PC-3 (cell line): ENCODE data around the gene ZNF385C. TPM values are rescaled to one million over a fixed set of nuclear protein-coding genes. Genes with fewer than 3 reads are reported as not detected.

Experiments used
- ATAC-seq: fragments of 200-7000 bp; cut with Tn5 transposase; 2 replicates; pipeline ENCODE4 v1.9.1; 2020; ENCODE audit warnings: mild to moderate bottlenecking, moderate library complexity
- BruUV-seq: library from RNA; stranded (reverse); fragments of 400-500 nt; replicated peaks from 2 replicates; lab custom pipeline; 2021; lab: Mats Ljungman, UMichigan
- CTCF ChIA-PET: fragments of 300-600 bp; sonication (Branson Sonifier 250); formaldehyde crosslinking; loops from one replicate; lab custom pipeline; 2022; ENCODE audit warnings: antibody characterized with exemption; lab: Charles Lee
- POLR2A ChIA-PET: fragments of 300-600 bp; sonication (Branson Sonifier 250); formaldehyde crosslinking; loops from one replicate; lab custom pipeline; 2022; ENCODE audit warnings: antibody characterized with exemption; ENCODE audit not compliant: unreplicated experiment; lab: Charles Lee
- DNase-seq: peaks from one replicate; pipeline ENCODE4 v3.0.0-alpha.2; 2015
- H2AFZ ChIP-seq: fragments of 300-600 bp; sonication (generic); 2 replicates; pipeline ENCODE4 v1.6.0; 2016; ENCODE audit warnings: antibody characterized with exemption, low read length
- H3F3A ChIP-seq: fragments of 300-600 bp; sonication (generic); one replicate; pipeline ENCODE4 v1.6.0; 2017; ENCODE audit warnings: antibody characterized with exemption, low read length, control low read depth, mild to moderate bottlenecking; ENCODE audit not compliant: unreplicated experiment
- H3K27ac ChIP-seq: fragments of 300-600 bp; sonication (generic); 2 replicates; pipeline ENCODE4 v1.5.1; 2016; ENCODE audit warnings: mild to moderate bottlenecking, low read length
- H3K27me3 ChIP-seq: fragments of 300-600 bp; sonication (generic); 2 replicates; pipeline ENCODE4 v1.6.1; 2016; ENCODE audit warnings: low read length, mixed read lengths
- H3K36me3 ChIP-seq: fragments of 300-600 bp; sonication (generic); 2 replicates; pipeline ENCODE4 v1.6.1; 2016; ENCODE audit warnings: low read depth, mixed run types, low read length, mixed read lengths
- H3K4me1 ChIP-seq: fragments of 300-600 bp; sonication (generic); 2 replicates; pipeline ENCODE4 v1.5.1; 2016; ENCODE audit warnings: low read length; ENCODE audit not compliant: insufficient read depth
- H3K4me2 ChIP-seq: fragments of 300-600 bp; sonication (generic); 2 replicates; pipeline ENCODE4 v1.6.0; 2016; ENCODE audit warnings: low read length
- H3K4me3 ChIP-seq: fragments of 300-600 bp; sonication (generic); 2 replicates; pipeline ENCODE4 v1.5.1; 2016; ENCODE audit warnings: mild to moderate bottlenecking, low read length, mixed read lengths
- H3K79me2 ChIP-seq: fragments of 300-600 bp; sonication (generic); 2 replicates; pipeline ENCODE4 v1.6.1; 2017; ENCODE audit warnings: low read length, mixed read lengths
- H3K9ac ChIP-seq: fragments of 300-600 bp; sonication (generic); 2 replicates; pipeline ENCODE4 v1.6.0; 2016; ENCODE audit warnings: mild to moderate bottlenecking, low read length
- H3K9me2 ChIP-seq: fragments of 300-600 bp; sonication (generic); replicated peaks from 2 replicates; pipeline ENCODE4 v1.6.1; 2016; ENCODE audit warnings: mixed run types, low read length, mixed read lengths
- H3K9me3 ChIP-seq: fragments of 300-600 bp; sonication (generic); 2 replicates; pipeline ENCODE4 v1.6.1; 2016; ENCODE audit warnings: low read length, mixed read lengths
- H4K20me1 ChIP-seq: fragments of 300-600 bp; sonication (generic); 2 replicates; pipeline ENCODE4 v1.6.1; 2016; ENCODE audit warnings: low read length, mixed read lengths
- CTCF ChIP-seq: fragments of 300-600 bp; sonication (generic); conservative IDR thresholded peaks from 2 replicates; pipeline ENCODE4 v1.5.1; 2017; ENCODE audit warnings: antibody characterized with exemption, low read depth, mild to moderate bottlenecking, low read length
- EZH2 ChIP-seq: fragments of 300-600 bp; sonication (generic); IDR thresholded peaks from one replicate; pipeline ENCODE4 v1.6.1; 2017; ENCODE audit warnings: antibody characterized with exemption, mild to moderate bottlenecking, low read length; ENCODE audit not compliant: unreplicated experiment
- EZH2phosphoT487 ChIP-seq: fragments of 300-600 bp; sonication (generic); IDR thresholded peaks from 2 replicates; pipeline ENCODE4 v1.6.1; 2018; ENCODE audit warnings: mild to moderate bottlenecking, antibody characterized with exemption, low read length, borderline replicate concordance
- intact Hi-C: fragments of 100-400 bp; cut with micrococcal nuclease; formaldehyde crosslinking; loops from 2 replicates; pipeline ENCODE4 v1.9.0; 2023
- total RNA-seq: library from RNA; depleted of rRNA; stranded (reverse); fragments of >200 nt; gene quantifications from 2 replicates; pipeline ENCODE4 v1.2.3, GENCODE V29; 2014

The ZNF385C gene
- total RNA-seq, 1 experiment from 2014 or later, result 0.04 TPM

GRCh38 chr17:42132941-42133340 lies 34.7 kb upstream of the ZNF385C start:
- intact Hi-C loops, result no loop called here
- H3K36me3 ChIP-seq, result no peaks in the 10 kb centered on the region
- ATAC-seq (no peak), DNase-seq (no peak)
- H3K9me2 ChIP-seq, result no peaks in the 10 kb centered on the region
- H3F3A ChIP-seq, result no peaks in the 10 kb centered on the region
- H3K27ac ChIP-seq, result no peak overlapping the region
- BruUV-seq, result no TSS peak
- no peak overlapping the region for H3K4me2 ChIP-seq
- no peaks in the 10 kb centered on the region for H4K20me1 ChIP-seq
- H3K4me3 ChIP-seq, result no peak overlapping the region
- H2AFZ ChIP-seq, result no peak overlapping the region
- no peaks in the 10 kb centered on the region for H3K27me3 ChIP-seq
- no peak overlapping the region for H3K9ac ChIP-seq
- no peaks in the 10 kb centered on the region for H3K79me2 ChIP-seq
- TF ChIP-seq EZH2 (no peak), EZH2phosphoT487 (no peak)
- POLR2A ChIA-PET, result no interaction called here
- H3K9me3 ChIP-seq, result no peaks in the 10 kb centered on the region
- CTCF ChIA-PET, result no interaction called here
- no peaks in the 10 kb centered on the region for H3K4me1 ChIP-seq

DNA sequence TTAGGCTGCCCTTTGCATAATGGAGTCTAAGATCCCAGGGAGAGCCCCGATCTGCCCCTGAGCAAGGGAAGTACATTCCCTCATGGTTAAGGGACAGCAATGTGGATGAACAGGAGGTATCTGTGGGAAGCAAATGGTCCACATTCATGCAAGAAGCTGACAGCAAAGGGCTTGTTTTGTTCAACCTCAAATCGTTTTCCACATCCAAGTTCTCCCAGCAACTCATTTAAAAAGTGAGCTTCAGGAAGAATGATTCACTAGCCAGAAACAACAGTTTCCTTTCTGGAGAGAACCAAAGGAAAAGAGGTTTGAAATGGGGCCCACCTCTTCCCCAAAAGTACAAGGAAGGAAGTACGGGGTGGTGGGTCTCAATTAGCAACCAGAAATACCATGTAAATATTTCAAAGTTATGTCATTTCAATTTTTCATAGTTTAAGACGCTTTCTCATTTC lies 33.7 kb upstream of the ZNF385C start:
- TF ChIP-seq EZH2, result no peak
- TF ChIP-seq CTCF, result no peak
- no peak for TF ChIP-seq EZH2phosphoT487
- H2AFZ ChIP-seq, result no peak overlapping the region
- no peaks in the 10 kb centered on the region for H3K36me3 ChIP-seq
- H3K4me1 ChIP-seq, result no peaks in the 10 kb centered on the region
- no peak overlapping the region for H3K9ac ChIP-seq
- H3K9me2 ChIP-seq, result no peaks in the 10 kb centered on the region
- BruUV-seq, result no TSS peak
- intact Hi-C loops, result no loop called here
- H3K4me2 ChIP-seq, result no peak overlapping the region
- H3K9me3 ChIP-seq, result no peaks in the 10 kb centered on the region
- H3K27ac ChIP-seq, result no peak overlapping the region
- POLR2A ChIA-PET, result no interaction called here
- CTCF ChIA-PET, result no interaction called here
- H3K4me3 ChIP-seq, result no peak overlapping the region
- ATAC-seq, result no peak
- H4K20me1 ChIP-seq, result no peaks in the 10 kb centered on the region
- no peaks in the 10 kb centered on the region for H3F3A ChIP-seq
- no peaks in the 10 kb centered on the region for H3K79me2 ChIP-seq
- no peaks in the 10 kb centered on the region for H3K27me3 ChIP-seq
- DNase-seq, result no peak

DNA sequence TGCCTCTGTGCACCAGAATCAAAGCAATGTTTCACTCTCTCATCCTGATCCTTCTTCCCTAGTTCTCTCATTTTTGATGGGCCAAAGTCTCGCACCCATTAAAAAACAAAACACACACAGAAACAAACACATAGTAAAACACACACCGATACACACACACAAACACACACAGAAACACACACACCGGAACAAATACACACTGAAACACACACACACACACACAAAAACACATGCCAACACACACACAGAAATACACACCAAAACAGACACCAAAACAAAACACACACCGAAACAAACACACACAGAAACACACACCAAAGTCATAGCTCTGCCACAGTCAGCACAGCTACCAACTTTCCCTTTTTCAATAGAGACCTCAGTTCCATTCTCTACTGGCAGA lies 33.0 kb upstream of the ZNF385C start:
- Histone ChIP-seq H3F3A (no peaks in the 10 kb centered on the region), H3K36me3 (no peaks in the 10 kb centered on the region), H3K79me2 (no peaks in the 10 kb centered on the region), H3K9ac (no peak overlapping the region), H3K9me2 (no peaks in the 10 kb centered on the region), H3K4me3 (no peak overlapping the region), H3K9me3 (no peaks in the 10 kb centered on the region), H4K20me1 (no peaks in the 10 kb centered on the region), H3K4me2 (no peak overlapping the region), H3K4me1 (no peaks in the 10 kb centered on the region), H3K27me3 (no peaks in the 10 kb centered on the region), H3K27ac (no peak overlapping the region), H2AFZ (no peak overlapping the region)
- CTCF ChIA-PET, result no interaction called here
- intact Hi-C loops, result no loop called here
- no peak for ATAC-seq
- POLR2A ChIA-PET, result no interaction called here
- BruUV-seq, result no TSS peak
- DNase-seq, result no peak
- TF ChIP-seq EZH2phosphoT487 (no peak), CTCF (no peak), EZH2 (no peak)
